HG03025 (cell line): ENCODE measurements around the gene USH2A.

Source experiments
- ATAC-seq: cut with Tn5 transposase; IDR thresholded peaks from one replicate; pipeline ENCODE4 v1.9.1; 2021; ENCODE audit warnings: mild to moderate bottlenecking, moderate library complexity; ENCODE audit not compliant: unreplicated experiment, low FRiP score

The USH2A gene

DNA sequence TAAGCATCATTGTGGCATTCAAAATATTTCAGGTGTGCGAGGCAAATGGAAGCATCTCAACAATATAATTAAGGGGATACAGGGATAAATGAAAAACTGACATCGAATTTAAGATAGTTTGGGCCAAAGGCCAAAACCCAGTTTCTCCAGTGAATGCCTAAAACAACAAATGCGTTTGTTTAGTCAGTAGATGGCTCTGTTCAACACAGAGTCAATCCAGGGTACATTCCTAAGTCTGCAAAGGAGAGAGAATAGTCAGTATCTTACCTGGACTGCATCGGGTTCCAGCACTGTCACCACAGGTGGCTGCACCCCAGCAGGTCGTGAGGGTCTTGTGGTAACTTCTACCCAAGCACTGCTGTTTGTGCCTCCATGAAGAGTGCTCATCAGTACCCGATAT, 535.1 kb downstream of the USH2A start:
- ATAC-seq, result no peak

DNA sequence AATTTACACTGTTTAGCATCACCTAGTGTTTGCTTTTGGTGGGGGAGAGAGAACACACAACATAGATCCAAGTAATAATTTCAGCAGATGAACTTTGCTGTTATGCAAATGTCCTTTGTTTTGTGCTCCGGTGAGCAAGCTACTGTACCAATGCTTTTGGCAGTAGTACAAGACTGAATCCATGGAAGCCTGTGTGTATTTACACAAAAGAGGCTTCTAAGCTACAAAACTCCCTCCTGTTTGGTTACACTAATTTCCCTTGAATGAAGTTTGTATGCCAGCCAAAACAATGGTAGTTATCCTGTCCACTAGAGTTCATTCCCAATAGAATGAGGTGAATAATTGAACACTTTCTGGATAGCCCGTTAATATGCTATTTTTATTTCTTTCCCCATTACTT, 535.6 kb downstream of the USH2A start:
- ATAC-seq, result no peak

DNA sequence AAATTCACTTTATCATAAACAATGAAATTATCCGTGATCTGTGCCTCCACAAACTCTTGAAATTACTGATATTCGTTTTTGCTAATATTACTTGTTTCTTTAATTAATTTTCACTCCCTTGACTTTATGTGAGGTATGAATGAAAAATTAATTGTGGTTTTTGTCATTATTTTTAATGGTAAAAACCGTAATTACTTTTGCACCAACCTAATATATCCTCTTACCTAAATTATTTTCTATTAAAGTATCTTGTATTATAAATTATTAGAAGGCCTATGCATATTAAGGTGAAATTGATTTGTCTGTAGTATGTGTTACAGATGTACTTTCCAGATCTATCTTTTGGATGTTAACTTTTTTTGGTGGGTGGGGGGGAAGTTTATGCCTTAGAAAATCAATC, 540.2 kb downstream of the USH2A start:
- ATAC-seq, result no peak

DNA sequence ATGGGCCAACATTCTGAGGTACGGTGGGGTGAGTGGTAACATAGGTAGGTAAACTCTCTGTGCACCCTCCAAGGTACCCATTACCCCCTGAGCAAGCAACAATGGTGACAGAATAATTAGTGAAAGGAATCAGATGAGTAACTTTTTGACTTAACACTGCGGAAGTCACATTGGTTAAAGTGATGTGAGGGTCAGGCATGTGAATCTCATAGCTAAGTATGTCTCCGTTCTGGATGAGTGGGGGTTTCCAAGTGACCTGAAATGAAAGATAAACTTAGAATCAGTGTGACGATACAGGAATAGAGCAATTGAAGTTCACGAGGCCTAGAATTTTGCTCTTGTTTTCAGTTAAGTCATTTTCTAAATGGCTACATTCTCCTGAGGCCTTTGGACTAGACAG, 544.4 kb downstream of the USH2A start:
- no peak for ATAC-seq

DNA sequence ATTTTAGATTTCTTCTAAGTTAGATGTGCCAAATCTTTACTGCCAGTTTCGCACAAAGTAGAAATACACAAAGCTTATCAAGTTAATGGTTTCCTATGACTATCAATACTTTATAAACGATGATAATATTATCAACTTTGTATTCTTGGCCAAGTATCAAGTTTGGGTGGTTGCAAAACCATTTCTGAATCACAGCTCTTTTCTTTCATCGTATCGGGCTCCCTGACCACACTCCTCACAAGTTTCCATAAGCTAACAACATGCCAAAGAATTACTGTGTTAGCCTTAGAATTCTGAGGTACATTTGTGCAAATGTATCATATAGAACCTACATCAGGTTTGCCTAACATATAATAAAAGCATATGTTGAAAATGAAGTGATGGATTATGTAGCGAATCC, 545.1 kb downstream of the USH2A start:
- ATAC-seq, result no peak

DNA sequence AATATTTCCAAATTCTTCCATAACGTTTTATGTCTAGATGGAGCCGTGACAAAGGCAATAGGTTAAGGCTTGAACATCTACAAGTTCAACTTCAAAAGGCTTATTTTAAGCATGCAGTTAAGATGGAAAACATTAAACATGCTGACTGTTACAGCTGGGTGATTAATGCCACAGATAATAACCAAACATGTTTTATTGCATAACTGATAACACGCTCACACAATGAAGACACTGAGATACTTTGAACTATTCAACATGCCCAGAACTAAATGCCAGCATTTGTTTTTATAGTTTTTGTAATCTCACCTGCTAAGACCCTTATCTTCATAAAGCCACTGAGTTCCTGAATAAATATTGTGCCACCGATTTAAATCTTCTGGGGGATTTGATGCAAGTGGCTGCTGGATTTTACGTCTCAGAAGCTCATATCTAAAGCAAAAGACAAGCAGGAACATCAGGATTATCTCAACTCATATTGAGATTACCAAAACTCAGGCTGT, 545.7 kb downstream of the USH2A start:
- ATAC-seq, result no peak

DNA sequence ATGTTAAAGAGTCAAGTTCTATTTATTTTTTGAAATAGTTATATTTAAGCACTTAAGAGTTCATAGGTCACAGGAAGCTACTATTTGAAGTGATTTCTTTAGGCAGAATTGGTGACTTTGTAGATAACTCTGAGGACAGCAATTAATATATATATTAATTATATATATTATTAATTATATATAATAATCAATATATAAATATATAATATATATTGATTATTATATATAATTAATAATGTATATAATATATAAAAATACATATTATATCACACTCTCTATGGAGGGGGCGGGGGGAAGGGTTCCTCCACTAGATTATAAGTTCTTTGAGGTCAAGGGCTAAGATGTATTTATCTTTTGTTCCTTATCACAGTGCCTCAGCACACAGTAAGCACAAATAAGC, 547.5 kb downstream of the USH2A start:
- ATAC-seq, result no peak

DNA sequence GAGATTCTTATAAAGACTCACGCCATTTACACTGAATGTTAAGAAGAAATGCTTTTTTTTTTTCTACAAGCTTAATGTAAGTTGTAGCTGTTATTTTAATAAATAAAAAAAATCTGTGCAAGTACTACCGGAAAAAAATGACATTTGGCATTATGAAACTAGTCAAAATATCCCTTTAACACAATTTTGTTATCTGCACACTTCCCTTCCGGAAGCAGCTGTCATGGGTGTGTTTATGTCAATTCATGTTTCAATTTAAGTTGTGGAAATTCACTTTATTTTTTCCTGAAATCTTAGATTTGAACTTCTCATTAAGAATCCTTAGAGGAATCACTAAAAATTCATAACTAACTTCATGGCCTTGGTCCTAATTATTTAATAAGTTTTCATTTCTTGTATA, 548.0 kb downstream of the USH2A start:
- no peak for ATAC-seq

DNA sequence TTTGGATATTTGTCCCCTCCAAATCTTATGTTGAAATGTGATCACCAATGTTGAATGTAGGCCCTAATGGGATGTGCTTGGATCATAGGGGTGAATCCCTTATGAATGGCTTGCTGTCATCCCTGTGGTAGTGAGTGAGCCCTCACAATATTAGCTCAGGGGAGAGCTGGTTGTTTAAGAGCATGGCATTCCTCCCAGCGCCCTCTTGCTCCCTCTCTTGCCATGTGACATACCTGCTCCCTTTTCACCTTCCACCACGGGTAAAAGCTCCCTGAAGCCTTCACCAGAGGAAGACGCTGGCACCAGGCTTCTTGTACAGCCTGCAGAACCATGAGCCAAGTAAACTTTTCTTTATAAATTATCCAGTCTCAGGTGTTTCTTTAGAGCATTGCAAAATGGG, 550.6 kb downstream of the USH2A start:
- ATAC-seq, result no peak

DNA sequence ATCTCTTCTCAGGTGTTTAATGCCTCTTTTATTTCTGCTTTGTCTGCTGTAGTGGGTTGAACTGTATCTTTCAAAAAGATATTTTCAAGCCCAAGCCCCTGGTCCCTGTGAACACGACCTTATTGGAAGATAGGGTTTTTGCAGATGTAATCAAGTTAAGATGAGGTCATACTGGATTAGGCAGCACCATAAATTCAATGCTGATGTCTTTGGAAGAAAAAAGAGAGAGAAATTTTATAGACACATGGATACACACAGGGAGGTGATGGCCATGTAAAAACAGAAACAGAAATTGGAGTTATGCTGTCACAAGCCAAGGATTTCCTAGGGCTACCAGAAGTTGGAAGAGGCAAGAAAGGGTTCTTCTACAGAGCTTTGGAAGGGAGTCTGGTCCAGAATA, 554.7 kb downstream of the USH2A start:
- no peak for ATAC-seq

DNA sequence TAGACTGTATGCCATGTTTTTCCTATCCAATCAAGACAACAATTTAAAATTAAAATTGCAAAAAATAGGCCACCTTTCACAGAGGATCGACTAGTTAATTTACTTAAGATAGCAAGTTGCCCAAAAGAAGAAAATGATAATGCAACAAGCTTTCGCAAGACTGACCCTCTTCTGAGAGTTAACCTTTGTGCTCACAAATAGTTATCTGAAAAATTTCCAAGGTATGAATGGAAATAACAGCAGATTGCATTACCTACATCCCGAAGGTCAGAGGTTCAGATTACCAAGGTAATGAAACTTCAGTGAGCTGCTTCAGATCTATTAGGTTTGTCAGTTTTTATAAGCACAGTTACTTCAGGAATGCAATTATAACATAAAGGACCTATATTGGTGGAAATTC, 558.2 kb downstream of the USH2A start:
- ATAC-seq, result no peak

DNA sequence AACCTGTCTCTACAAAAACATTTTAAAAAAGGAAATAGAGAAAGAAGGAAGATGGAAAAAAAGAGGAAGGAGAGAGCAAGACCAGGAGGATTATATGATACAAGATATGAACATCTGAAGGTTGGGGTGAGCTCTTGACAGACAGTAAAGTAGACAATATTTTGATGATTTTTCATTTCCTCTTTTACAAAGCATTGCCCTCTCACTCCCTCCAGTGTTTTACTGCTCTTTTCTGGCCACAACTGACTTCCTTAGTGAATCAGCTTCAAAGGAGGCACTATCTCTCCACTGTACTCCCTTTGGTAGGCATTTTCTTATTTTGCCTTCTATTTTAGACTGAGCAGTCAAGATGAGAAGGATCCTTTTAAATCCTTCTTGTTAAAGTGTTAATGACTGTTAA, 559.5 kb downstream of the USH2A start:
- peak; percentile 63 for ATAC-seq

DNA sequence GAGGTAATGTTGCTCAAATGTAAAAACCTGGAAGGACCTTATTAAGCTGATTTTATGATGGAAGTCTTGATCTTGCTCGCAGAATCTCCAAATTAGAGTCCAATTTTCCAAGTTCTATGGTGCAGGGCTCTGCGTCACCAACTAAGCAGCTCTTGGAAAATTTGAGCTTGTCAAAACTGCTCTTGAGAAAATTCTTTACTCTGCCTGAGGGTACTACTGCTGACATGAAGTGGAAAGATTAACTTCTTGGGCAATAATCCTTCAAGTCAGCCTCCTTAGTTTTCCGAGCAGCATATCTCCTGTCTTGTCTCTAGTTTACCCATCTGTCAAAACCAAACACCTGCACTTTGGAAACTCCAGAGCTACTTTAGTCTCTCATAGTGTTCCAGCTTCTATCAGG, 562.4 kb downstream of the USH2A start:
- no peak for ATAC-seq

DNA sequence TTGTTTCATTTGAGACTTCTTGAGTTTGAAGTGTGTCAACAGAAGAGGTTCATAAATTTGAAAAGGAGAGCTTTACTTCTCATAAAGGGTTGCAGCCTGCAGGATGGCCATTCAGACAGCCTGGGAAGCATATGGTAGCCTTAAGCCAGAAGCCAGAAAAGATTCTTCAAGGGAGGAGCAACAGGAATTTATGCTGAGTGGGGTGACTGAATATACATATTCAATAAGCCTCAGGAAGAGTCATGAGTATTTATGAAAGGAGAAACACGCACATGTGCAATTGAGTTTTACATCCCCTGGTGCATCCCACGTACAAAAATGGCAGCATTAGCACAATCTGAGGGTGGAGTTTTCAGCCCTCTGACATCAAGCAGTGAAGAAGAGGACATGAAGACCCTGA, 565.9 kb downstream of the USH2A start:
- ATAC-seq, result no peak

DNA sequence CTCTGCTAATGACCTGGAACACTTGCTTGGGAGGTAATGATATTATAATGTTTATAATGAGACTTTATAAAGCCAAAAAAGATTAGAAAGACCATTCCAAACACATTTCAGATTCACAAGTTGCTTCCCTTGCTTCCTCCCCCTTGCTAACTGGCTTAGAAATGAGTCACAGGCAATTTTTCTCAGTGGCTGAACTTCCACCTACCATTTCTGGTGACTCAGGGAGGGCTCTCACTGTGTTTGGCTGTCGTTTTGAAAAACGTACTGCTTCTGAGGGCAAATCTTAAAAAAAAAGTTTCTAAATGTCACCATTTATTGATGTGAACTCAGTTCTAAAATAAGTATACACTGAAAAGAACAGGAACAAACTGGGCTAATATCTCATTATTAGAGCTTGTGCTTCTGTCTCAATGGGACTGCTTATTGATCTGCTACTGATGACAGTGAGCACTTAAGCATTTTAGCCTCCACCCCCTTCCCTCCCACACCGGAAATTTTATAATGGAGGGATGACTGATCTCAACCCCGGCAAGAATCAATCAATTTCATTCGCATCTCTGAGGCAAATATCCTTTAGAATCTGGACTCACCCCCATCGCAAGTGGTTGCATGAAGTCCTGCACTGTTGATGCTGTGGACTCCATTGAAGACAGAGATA, 577.9 kb downstream of the USH2A start:
- ATAC-seq, result no peak

DNA sequence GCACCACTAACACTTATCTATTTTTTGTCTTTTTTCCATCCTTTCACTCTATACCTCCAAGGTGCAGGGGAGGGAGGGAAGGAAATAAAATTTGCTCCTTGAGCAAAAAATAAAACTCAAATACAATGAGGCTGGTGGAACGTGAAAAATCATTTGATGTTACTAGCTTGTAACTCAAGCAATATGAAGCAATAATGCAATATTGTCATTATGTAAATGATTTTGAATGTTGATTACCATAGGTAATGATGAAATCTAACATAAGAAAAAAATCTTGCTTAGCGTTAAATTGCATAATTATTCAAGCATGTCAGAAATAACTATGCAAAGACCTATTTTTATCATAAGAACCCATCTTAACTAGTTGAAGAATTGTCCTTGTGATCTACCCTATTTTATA, 578.5 kb downstream of the USH2A start:
- no peak for ATAC-seq

DNA sequence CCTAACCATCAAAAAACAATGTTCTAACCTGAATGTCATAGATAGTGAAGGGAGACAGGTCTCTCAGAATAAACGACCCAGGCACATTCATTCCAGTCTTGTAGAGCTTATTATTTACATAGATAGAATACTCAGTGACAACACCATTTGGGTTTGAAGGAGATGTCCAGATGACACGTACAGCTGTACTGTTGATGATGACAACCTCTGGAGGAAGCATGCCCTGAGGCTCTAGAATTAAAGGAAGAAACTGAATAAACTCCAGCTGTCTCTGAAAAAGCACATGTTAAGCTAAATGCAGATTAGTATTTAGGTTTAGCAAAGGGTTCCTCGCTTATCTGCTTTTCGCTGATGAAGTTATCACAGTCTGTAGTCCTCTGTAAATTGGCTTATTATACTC, 579.0 kb downstream of the USH2A start:
- no peak for ATAC-seq

DNA sequence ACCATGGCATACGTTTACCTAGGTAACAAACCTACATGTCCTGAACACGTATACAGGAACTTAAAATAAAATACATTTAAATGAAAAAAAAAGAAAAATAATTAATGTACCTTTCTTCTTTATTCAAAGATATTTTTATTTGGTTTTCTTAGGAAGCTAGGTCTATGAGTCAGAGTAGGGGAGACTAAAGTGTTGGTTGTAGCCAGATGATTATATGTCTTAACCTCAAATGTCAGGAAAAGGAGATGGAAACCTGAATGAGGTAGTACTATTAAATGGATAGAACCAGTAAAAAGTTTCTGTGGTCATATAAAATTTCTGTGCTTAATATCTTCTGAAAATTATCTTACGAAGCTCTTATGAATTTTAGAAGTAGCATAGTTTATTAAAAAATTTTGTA, 580.3 kb downstream of the USH2A start:
- ATAC-seq, result no peak

DNA sequence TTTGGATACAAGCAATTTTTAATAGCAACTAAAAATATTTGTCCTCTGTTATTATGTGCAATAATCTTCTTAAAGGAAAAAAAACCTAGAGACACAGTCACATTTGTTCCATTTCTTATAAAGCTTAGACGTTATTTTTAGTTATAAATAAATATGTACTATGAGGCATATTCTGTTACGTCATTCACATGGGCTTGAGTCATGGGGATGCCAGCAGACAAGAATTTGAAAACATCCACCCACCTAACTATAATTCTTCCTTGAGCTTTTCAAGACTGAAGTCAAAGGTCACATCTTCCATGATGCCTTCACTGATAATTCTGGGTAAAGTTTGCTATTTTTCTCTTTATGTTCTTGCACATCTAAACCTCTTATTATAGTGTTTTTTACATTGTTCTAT, 587.3 kb downstream of the USH2A start:
- ATAC-seq, result no peak

DNA sequence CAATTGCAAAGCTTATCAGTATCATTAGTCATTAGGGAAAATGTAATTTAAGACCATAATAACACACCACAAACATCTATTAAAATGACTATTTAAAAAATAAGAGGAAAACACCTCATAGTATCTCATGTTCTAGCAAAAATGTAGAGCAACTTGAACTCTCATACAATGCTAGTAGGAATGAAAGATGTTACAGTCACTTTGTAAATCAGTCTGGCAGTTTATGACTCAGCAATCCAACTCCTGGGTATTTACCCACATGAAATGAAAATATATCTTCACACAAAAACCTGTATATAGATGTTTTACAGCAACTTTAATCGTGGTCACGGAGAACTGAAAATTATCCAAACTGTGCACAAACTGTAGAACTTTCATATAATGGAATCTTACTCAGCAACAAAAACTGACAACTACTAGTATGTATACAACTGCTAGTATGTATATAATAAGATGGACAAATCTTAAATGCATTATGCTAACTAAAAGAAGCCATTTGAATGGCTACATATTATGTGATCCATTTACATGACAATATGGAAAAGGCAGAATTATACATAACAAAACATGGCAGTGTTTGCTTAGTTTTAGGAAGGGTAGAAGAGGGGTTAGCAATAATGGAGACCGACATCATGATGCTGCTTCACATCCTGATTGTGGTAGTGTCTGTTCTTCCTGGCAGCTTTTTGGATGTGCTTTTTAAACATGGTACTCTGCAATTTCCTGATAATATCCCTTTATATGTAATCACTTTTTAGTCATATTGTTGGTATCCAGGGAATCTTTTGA, 589.1 kb downstream of the USH2A start:
- ATAC-seq, result no peak

DNA sequence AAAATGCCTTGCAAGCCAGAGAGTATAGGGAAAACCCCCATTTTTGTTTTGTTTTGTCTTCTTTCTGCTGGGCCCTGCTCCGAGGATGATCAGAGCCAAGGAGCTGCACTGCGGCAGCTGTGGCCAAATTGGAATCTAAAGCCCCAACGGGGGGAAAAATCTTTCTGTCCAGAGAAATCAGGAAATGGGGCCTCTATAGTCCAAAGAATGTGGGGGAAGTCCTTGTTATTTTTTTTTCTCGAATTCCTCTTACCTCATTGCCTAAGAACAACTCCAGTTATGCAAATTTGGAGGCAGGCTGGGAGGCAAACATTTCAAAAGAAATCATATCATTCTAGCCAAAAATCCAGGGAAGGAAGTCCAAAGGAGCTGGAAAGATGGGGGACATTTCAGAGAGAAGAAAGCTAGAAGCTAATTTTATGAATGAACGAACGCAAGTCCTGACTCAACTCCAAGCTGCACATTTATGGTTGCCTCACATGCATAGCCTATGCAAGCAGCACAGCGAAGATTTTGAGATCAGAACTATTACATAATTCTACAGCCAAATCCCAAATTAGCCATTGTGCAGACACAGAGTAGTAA, 592.9 kb downstream of the USH2A start:
- ATAC-seq, result no peak

DNA sequence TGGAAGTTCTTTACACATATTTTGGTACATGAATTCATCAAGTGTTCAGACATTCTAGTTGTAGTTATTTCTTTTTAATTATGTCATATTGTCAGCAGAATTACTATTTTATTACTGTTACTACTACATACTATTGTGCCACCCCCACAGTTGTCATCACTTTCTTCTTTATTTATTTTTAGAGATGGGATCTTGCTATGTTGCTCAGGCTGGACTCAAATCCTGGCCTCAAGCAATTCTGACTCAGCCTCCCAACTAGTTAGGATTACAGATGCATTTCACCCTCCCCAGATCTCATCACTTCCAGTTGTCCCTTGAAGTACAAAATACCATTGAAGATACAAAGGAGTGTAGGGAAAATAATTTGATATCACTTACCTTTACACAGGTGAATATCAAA, 598.2 kb downstream of the USH2A start:
- ATAC-seq, result no peak
